Keratinocyte (primary cell): Measurements from ENCODE around the gene GRIK2. TPM values are rescaled to one million over a fixed set of nuclear protein-coding genes. Genes with fewer than 3 reads are reported as not detected.

Source experiments
- DNase-seq: peaks from one replicate; pipeline ENCODE4 v3.0.0-alpha.2; 2011; ENCODE audit warnings: low read depth, missing footprints, low spot score
- FAIRE-seq: peaks from 2 replicates; lab custom pipeline; 2011; peaks lifted over from hg19 to GRCh38; lab: Jason Lieb, UNC
- H2AFZ ChIP-seq: 2 replicates; pipeline ENCODE4 v1.6.0; 2012; ENCODE audit warnings: low read length, control low read depth, inconsistent platforms; ENCODE audit not compliant: control insufficient read depth
- H3K27ac ChIP-seq: 2 replicates; pipeline ENCODE4 v1.5.1; 2011; ENCODE audit warnings: low read length; ENCODE audit not compliant: control insufficient read depth, insufficient read depth
- H3K27me3 ChIP-seq: 3 replicates; pipeline ENCODE4 v1.6.0; 2011; ENCODE audit warnings: low read length; ENCODE audit not compliant: control insufficient read depth, insufficient read depth; ENCODE audit errors: extremely low read depth
- H3K36me3 ChIP-seq, 2 experiments: 2 replicates in 1 of 2; 3 replicates in 1 of 2; pipeline ENCODE4 v1.5.1; 2011; ENCODE audit warnings: low read length in 2 of 2, mild to moderate bottlenecking in 1 of 2; ENCODE audit not compliant: control insufficient read depth in 2 of 2, insufficient read depth in 2 of 2; ENCODE audit errors: extremely low read depth in 1 of 2
- H3K4me1 ChIP-seq: 3 replicates; pipeline ENCODE4 v1.5.1; 2011; ENCODE audit warnings: low read length; ENCODE audit not compliant: control insufficient read depth, insufficient read depth; ENCODE audit errors: extremely low read depth
- H3K4me2 ChIP-seq: 3 replicates; pipeline ENCODE4 v1.6.0; 2011; ENCODE audit warnings: low read depth, low read length; ENCODE audit not compliant: control insufficient read depth, insufficient read depth; ENCODE audit errors: extremely low read depth
- H3K4me3 ChIP-seq, 3 experiments: fragments of 200-600 bp in 1 of 3; sonication (generic) in 1 of 3; 2 replicates in 2 of 3; 3 replicates in 1 of 3; pipeline ENCODE4 v1.5.1; 2011 to 2016; ENCODE audit warnings: low read length in 3 of 3, mild to moderate bottlenecking in 3 of 3, control low read depth in 2 of 3, inconsistent platforms in 1 of 3, low read depth in 1 of 3, mixed read lengths in 1 of 3, mixed run types in 1 of 3, moderate library complexity in 1 of 3; ENCODE audit not compliant: control insufficient read depth in 2 of 3, insufficient read depth in 2 of 3; ENCODE audit errors: extremely low read depth in 1 of 3
- H3K79me2 ChIP-seq: 2 replicates; pipeline ENCODE4 v1.6.0; 2012; ENCODE audit warnings: low read length; ENCODE audit not compliant: control insufficient read depth, insufficient read depth
- H3K9ac ChIP-seq: 3 replicates; pipeline ENCODE4 v1.6.0; 2011; ENCODE audit warnings: low read length; ENCODE audit not compliant: control insufficient read depth, insufficient read depth; ENCODE audit errors: extremely low read depth
- H3K9me1 ChIP-seq: 3 replicates; pipeline ENCODE4 v1.6.0; 2011; ENCODE audit warnings: low read length; ENCODE audit not compliant: control insufficient read depth, insufficient read depth; ENCODE audit errors: extremely low read depth
- H3K9me3 ChIP-seq: 2 replicates; pipeline ENCODE4 v1.5.1; 2012; ENCODE audit warnings: low read depth, low read length; ENCODE audit not compliant: control insufficient read depth
- H4K20me1 ChIP-seq: 3 replicates; pipeline ENCODE4 v1.6.0; 2011; ENCODE audit warnings: low read length; ENCODE audit not compliant: control insufficient read depth, insufficient read depth; ENCODE audit errors: extremely low read depth
- EZH2 ChIP-seq: IDR thresholded peaks from one replicate; pipeline ENCODE4 v1.6.1; 2012; ENCODE audit warnings: inconsistent platforms, mild to moderate bottlenecking, low read length, moderate library complexity
- dilution Hi-C: fragments of 300-500 bp; cut with MboI; formaldehyde crosslinking; loops from one replicate; pipeline ENCODE4 v1.7.0; 2020; ENCODE audit warnings: low sequenced_read_pairs; ENCODE audit not compliant: extremely low pct_ligation_motif_present
- polyA plus RNA-seq, 5 experiments: library from polyadenylated mRNA; depleted of rRNA in 3 of 5; stranded (reverse) in 3 of 5; stranded (forward) in 1 of 5; unstranded in 1 of 5; fragments of >200 nt; gene quantifications; 1 replicate in 1 of 5; 2 replicates in 3 of 5; 3 replicates in 1 of 5; pipeline versions ENCODE4 v1.2.1 to v1.2.3, GENCODE V29; 2011 to 2012; ENCODE audit warnings: missing spikeins in 2 of 5, low read depth in 1 of 5, low replicate concordance in 1 of 5
- TF ChIP-seq, protein P1 (sequence below), 3 experiments: IDR thresholded peaks in 1 of 3; conservative IDR thresholded peaks in 1 of 3; optimal IDR thresholded peaks in 1 of 3; 2 replicates in 2 of 3; 3 replicates in 1 of 3; pipeline versions ENCODE3 to v1.5.1; 2011; ENCODE audit warnings: low read length in 3 of 3, mild to moderate bottlenecking in 3 of 3, moderate library complexity in 2 of 3, control low read depth in 1 of 3, inconsistent platforms in 1 of 3; ENCODE audit not compliant: insufficient read depth in 2 of 3; ENCODE audit errors: extremely low read depth in 1 of 3

Gene GRIK2
- polyA plus RNA-seq, 1 donor (not counting 4 experiments of a cell fraction or from before 2014, with no cell fraction given): 0.01 TPM

DNA sequence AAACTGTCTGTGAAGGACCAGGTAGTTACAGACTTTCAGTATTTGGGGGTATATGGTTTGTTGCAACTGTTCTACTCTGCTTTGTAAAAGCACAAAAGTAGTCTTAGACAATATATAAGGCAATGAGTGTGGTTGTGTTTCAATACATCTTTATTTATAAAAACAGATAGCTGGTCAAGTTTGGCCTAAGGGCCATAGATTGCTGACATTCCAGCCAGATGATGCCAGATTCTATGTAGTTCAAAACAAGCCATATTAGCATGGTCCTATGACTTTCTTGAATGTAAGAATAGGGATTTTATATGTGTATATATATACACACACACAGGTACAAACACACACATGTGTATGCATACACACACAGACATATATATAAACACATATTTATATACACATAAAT lies 201.8 kb downstream of the GRIK2 start:
- Histone ChIP-seq H3K9me3 (no peaks in the 10 kb centered on the region), H3K79me2 (no peaks in the 10 kb centered on the region), H3K9me1 (no peaks in the 10 kb centered on the region), H3K4me3 (no peak overlapping the region), H3K9ac (no peak overlapping the region), H3K27ac (no peak overlapping the region), H3K4me2 (no peak overlapping the region), H3K4me1 (no peaks in the 10 kb centered on the region), H3K36me3 (no peaks in the 10 kb centered on the region), H3K27me3 (no peaks in the 10 kb centered on the region), H4K20me1 (no peaks in the 10 kb centered on the region), H2AFZ (no peak overlapping the region)
- dilution Hi-C loops: no loop called here
- no peak for TF ChIP-seq EZH2
- TF ChIP-seq, protein P1, sequence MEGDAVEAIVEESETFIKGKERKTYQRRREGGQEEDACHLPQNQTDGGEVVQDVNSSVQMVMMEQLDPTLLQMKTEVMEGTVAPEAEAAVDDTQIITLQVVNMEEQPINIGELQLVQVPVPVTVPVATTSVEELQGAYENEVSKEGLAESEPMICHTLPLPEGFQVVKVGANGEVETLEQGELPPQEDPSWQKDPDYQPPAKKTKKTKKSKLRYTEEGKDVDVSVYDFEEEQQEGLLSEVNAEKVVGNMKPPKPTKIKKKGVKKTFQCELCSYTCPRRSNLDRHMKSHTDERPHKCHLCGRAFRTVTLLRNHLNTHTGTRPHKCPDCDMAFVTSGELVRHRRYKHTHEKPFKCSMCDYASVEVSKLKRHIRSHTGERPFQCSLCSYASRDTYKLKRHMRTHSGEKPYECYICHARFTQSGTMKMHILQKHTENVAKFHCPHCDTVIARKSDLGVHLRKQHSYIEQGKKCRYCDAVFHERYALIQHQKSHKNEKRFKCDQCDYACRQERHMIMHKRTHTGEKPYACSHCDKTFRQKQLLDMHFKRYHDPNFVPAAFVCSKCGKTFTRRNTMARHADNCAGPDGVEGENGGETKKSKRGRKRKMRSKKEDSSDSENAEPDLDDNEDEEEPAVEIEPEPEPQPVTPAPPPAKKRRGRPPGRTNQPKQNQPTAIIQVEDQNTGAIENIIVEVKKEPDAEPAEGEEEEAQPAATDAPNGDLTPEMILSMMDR (optimal IDR thresholded peaks at IDR 0.05 in 1 of 3, IDR thresholded peaks at IDR 0.05 in 1 of 3, conservative IDR thresholded peaks at IDR 0.05 in 1 of 3; ENCODE audit: extremely low read depth in 1 of 3, insufficient read depth in 2 of 3, low read length in 3 of 3): no peak
- no peak for FAIRE-seq
- DNase-seq: no peak

GRCh38 chr6:101597693-101598092 lies 204.2 kb downstream of the GRIK2 start:
- no peaks in the 10 kb centered on the region for H4K20me1 ChIP-seq
- dilution Hi-C loops: no loop called here
- H3K36me3 ChIP-seq: no peaks in the 10 kb centered on the region
- TF ChIP-seq, protein P1 (optimal IDR thresholded peaks at IDR 0.05 in 1 of 3, IDR thresholded peaks at IDR 0.05 in 1 of 3, conservative IDR thresholded peaks at IDR 0.05 in 1 of 3; ENCODE audit: extremely low read depth in 1 of 3, insufficient read depth in 2 of 3, low read length in 3 of 3): no peak
- TF ChIP-seq EZH2: no peak
- no peaks in the 10 kb centered on the region for H3K9me1 ChIP-seq
- H3K4me1 ChIP-seq: no peaks in the 10 kb centered on the region
- DNase-seq (no peak), FAIRE-seq (no peak)
- no peak overlapping the region for H3K4me2 ChIP-seq
- no peaks in the 10 kb centered on the region for H3K79me2 ChIP-seq
- no peaks in the 10 kb centered on the region for H3K9me3 ChIP-seq
- no peak overlapping the region for H3K9ac ChIP-seq
- H3K27me3 ChIP-seq: no peaks in the 10 kb centered on the region
- no peak overlapping the region for H3K27ac ChIP-seq
- H3K4me3 ChIP-seq: no peak overlapping the region
- no peak overlapping the region for H2AFZ ChIP-seq
